ENCODE measurements around the gene OR4D2. TPM values are rescaled to one million over a fixed set of nuclear protein-coding genes. Genes with fewer than 3 reads are reported as not detected.
"Not testable (repeated sequence)": the region's sequence is repeated elsewhere in the genome, so short reads cannot be mapped to it uniquely, and the experiment has no call there.

OR4D2 gene
- total RNA-seq, 1 experiment from 2014 or later: not detected

DNA sequence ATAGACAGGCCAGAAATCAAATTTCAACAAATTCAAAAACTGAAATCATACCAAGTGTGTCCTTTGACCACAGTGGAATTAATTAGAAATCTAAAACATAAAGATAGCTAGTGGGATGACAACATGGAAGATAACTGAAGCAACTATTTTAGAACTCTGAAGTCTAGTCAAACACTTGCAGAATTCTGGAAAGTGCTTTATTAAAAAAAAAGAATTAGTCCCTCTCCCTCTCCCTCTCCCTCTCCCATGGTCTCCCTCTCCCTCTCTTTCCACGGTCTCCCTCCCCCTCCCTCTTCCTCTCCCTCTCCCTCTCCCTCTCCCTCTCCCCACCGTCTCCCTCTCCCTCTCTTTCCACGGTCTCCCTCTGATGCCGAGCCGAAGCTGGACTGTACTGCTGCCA, 25.3 kb upstream of the OR4D2 start:
- Histone ChIP-seq H3K36me3 (ENCODE audit: insufficient read depth, low read length) (no peaks in the 10 kb centered on the region), H3K27me3 (ENCODE audit: low read length) (peaks cover 3% of the 10 kb centered on the region), H3K4me2 (ENCODE audit: low read depth, low read length, poor library complexity, severe bottlenecking) (no peak overlapping the region), H2AFZ (ENCODE audit: low read length) (no peak overlapping the region), H3K79me2 (ENCODE audit: low read length) (no peaks in the 10 kb centered on the region), H4K20me1 (ENCODE audit: insufficient read depth, low read depth, low read length) (no peaks in the 10 kb centered on the region), H3K9me3 (ENCODE audit: low read length) (no peaks in the 10 kb centered on the region), H3K4me1 (ENCODE audit: low read length) (no peaks in the 10 kb centered on the region), H3K27ac (ENCODE audit: low read length) (no peak overlapping the region), H3K4me3 (ENCODE audit: low read length) (no peak overlapping the region), H3K9ac (ENCODE audit: low read length) (no peak overlapping the region), H3K9me2 (replicated peaks; ENCODE audit: insufficient read depth, low read length) (no peaks in the 10 kb centered on the region)
- DNase-seq: no peak

DNA sequence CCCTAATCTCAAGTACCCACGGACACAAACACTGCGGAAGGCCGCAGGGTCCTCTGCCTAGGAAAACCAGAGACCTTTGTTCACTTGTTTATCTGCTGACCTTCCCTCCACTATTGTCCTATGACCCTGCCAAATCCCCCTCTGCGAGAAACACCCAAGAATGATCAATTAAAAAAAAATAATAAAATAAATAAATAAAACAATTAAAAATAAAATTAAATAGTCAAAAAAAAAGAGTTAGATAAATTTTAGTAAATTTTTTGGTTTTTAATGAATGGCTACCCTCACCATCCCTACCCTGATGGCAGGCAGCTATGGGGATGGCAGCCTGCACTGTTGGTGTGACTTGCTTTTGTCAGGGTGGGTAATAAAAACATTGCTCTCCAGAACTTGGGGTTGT, 23.4 kb upstream of the OR4D2 start:
- not testable (repeated sequence) for H3K4me1 ChIP-seq (ENCODE audit: low read length); H3K9me3 ChIP-seq (ENCODE audit: low read length); H3K36me3 ChIP-seq (ENCODE audit: insufficient read depth, low read length); H3K27ac ChIP-seq (ENCODE audit: low read length); H4K20me1 ChIP-seq (ENCODE audit: insufficient read depth, low read depth, low read length); H2AFZ ChIP-seq (ENCODE audit: low read length); H3K4me3 ChIP-seq (ENCODE audit: low read length); H3K9ac ChIP-seq (ENCODE audit: low read length); H3K4me2 ChIP-seq (ENCODE audit: low read depth, low read length, poor library complexity, severe bottlenecking); H3K27me3 ChIP-seq (ENCODE audit: low read length); DNase-seq; H3K79me2 ChIP-seq (ENCODE audit: low read length); H3K9me2 ChIP-seq (replicated peaks; ENCODE audit: insufficient read depth, low read length)

DNA sequence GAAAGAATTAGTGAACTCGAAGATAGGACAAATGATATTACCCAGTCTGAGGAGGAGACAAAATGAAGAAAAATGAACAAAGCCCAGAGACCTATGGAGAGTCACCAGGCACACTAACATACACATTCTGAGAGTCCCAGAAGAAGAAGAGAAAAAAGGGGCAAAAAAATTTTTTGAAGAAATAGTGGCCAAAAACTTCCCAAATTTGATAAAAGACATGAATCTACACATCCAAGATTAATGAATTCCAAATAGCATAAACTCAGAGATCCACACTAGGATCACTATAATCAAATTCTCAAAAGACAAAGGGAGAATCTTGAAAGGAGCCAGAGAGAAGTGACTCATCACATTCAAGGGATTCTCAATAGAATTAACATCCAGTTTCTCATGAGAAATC, 22.0 kb upstream of the OR4D2 start:
- H4K20me1 ChIP-seq (ENCODE audit: insufficient read depth, low read depth, low read length): no peaks in the 10 kb centered on the region
- peaks cover 3% of the 10 kb centered on the region for H3K27me3 ChIP-seq (ENCODE audit: low read length)
- no peaks in the 10 kb centered on the region for H3K9me3 ChIP-seq (ENCODE audit: low read length)
- no peak for DNase-seq
- no peaks in the 10 kb centered on the region for H3K9me2 ChIP-seq (replicated peaks; ENCODE audit: insufficient read depth, low read length)
- no peak overlapping the region for H2AFZ ChIP-seq (ENCODE audit: low read length)
- H3K4me1 ChIP-seq (ENCODE audit: low read length): no peaks in the 10 kb centered on the region
- no peak overlapping the region for H3K4me3 ChIP-seq (ENCODE audit: low read length)
- no peaks in the 10 kb centered on the region for H3K79me2 ChIP-seq (ENCODE audit: low read length)
- H3K4me2 ChIP-seq (ENCODE audit: low read depth, low read length, poor library complexity, severe bottlenecking): no peak overlapping the region
- H3K36me3 ChIP-seq (ENCODE audit: insufficient read depth, low read length): no peaks in the 10 kb centered on the region
- no peak overlapping the region for H3K27ac ChIP-seq (ENCODE audit: low read length)
- no peak overlapping the region for H3K9ac ChIP-seq (ENCODE audit: low read length)

DNA sequence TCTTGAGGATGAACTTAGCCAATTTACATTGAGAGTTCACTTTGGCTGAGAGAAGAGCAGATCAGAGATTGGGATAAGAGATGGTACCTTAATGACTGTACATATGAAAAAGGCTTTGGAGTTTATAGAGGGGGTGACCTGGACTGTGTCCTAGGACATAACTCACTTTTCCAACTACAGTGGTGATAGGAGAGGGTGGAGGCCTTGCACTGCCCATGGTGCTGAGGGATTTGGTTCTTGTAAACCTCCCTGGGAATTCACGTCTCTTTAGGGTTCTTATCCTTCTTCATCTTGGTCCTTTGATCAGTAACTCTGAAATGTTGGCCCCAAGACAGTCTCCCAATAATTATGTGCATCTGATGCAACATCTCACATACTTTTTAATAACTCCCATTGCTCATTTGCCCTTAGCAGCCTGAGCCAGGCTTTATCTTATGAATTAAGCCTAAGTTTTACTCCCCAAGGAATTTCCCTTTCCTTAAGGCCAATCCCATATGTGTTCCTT, 18.8 kb upstream of the OR4D2 start, which contains the start of gene OR4D1:
TSS of gene OR4D1 (plus strand) at position 455 of the 505 bp plus-strand sequence. CDS start 6,770 bp downstream, outside the sequence.
- Histone ChIP-seq H3K4me2 (ENCODE audit: low read depth, low read length, poor library complexity, severe bottlenecking) (no peak within 1 kb of the TSS), H3K36me3 (ENCODE audit: insufficient read depth, low read length) (no peaks in the 10 kb centered on the region), H3K4me3 (ENCODE audit: low read length) (no peak within 1 kb of the TSS), H2AFZ (ENCODE audit: low read length) (no peak within 1 kb of the TSS), H3K27me3 (ENCODE audit: low read length) (peaks cover 3% of the 10 kb centered on the region), H3K4me1 (ENCODE audit: low read length) (no peaks in the 10 kb centered on the region), H3K27ac (ENCODE audit: low read length) (no peak within 1 kb of the TSS), H4K20me1 (ENCODE audit: insufficient read depth, low read depth, low read length) (no peaks in the 10 kb centered on the region), H3K9me3 (ENCODE audit: low read length) (no peaks in the 10 kb centered on the region), H3K79me2 (ENCODE audit: low read length) (no peaks in the 10 kb centered on the region), H3K9me2 (replicated peaks; ENCODE audit: insufficient read depth, low read length) (no peaks in the 10 kb centered on the region), H3K9ac (ENCODE audit: low read length) (no peak within 1 kb of the TSS)
- DNase-seq: no peak

DNA sequence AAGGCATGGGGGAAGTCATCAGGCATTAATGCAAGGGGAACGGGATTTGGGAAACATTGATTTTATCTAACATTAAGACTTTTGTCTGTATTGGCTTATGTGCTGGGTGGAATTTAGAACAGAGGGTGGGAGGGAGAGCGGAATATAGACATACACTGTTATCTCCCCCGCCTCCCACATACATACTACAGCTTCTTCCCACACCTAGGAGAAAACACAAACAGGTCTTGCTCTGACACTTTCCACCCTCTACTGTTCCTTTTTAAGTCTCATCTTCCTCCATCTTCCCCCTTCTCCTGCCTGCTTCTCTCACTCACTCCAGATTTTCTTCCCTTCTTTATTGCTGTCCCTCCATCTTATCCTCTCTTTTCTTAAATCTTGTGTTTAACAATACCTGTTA, 18.2 kb upstream of the OR4D2 start:
- H3K4me3 ChIP-seq (ENCODE audit: low read length): no peak overlapping the region
- H3K9me2 ChIP-seq (replicated peaks; ENCODE audit: insufficient read depth, low read length): no peaks in the 10 kb centered on the region
- no peak overlapping the region for H2AFZ ChIP-seq (ENCODE audit: low read length)
- no peak for DNase-seq
- H3K79me2 ChIP-seq (ENCODE audit: low read length): no peaks in the 10 kb centered on the region
- H3K9ac ChIP-seq (ENCODE audit: low read length): no peak overlapping the region
- H3K4me1 ChIP-seq (ENCODE audit: low read length): no peaks in the 10 kb centered on the region
- H3K4me2 ChIP-seq (ENCODE audit: low read depth, low read length, poor library complexity, severe bottlenecking): no peak overlapping the region
- no peaks in the 10 kb centered on the region for H3K36me3 ChIP-seq (ENCODE audit: insufficient read depth, low read length)
- peaks cover 3% of the 10 kb centered on the region for H3K27me3 ChIP-seq (ENCODE audit: low read length)
- H3K27ac ChIP-seq (ENCODE audit: low read length): no peak overlapping the region
- H3K9me3 ChIP-seq (ENCODE audit: low read length): no peaks in the 10 kb centered on the region
- no peaks in the 10 kb centered on the region for H4K20me1 ChIP-seq (ENCODE audit: insufficient read depth, low read depth, low read length)

DNA sequence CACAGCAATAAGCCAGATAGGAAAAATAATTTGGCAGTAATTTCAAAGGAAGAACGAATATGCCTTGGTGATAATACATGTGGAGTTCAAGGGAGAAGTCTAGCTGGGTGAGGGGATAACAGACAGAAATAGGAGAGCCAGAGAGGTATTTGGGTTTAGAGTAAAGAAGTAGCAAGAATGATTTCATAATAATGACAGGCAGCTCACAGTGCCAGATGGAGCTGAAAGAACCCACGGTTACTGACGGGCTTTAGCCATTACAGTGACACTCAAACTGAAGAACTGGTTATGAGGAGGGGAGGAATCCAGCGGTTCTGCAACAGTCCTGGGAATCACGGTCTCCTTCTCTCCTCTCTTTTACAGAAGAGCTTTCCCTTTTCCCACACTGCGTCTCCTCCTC, 16.4 kb upstream of the OR4D2 start:
- no peak for DNase-seq
- no peak overlapping the region for H2AFZ ChIP-seq (ENCODE audit: low read length)
- no peaks in the 10 kb centered on the region for H3K4me1 ChIP-seq (ENCODE audit: low read length)
- H3K9me3 ChIP-seq (ENCODE audit: low read length): no peaks in the 10 kb centered on the region
- no peak overlapping the region for H3K4me3 ChIP-seq (ENCODE audit: low read length)
- no peaks in the 10 kb centered on the region for H3K79me2 ChIP-seq (ENCODE audit: low read length)
- H3K9me2 ChIP-seq (replicated peaks; ENCODE audit: insufficient read depth, low read length): no peaks in the 10 kb centered on the region
- H3K27ac ChIP-seq (ENCODE audit: low read length): no peak overlapping the region
- H3K36me3 ChIP-seq (ENCODE audit: insufficient read depth, low read length): no peaks in the 10 kb centered on the region
- H3K4me2 ChIP-seq (ENCODE audit: low read depth, low read length, poor library complexity, severe bottlenecking): no peak overlapping the region
- no peaks in the 10 kb centered on the region for H4K20me1 ChIP-seq (ENCODE audit: insufficient read depth, low read depth, low read length)
- no peak overlapping the region for H3K9ac ChIP-seq (ENCODE audit: low read length)
- H3K27me3 ChIP-seq (ENCODE audit: low read length): peaks cover 3% of the 10 kb centered on the region; the same call in 1 of the 2 replicates

DNA sequence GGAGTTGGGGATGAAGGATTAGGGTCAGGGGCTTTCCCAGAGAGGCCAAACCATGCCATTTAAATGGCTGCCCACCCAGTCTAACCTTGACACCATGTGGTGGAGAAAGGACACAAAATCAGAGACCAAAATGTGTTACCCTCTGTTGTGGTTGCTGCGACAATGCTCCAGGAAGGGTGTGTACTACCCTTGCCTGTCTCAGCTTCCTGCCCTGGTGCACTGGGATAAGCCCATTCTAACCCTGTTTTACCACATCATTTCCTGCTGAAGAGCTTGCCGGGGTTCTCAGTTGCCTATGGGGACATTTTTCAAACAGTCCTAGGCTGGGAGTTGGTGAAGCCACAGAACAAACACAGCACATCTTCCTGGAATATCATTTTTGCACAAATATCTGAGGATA, 13.7 kb upstream of the OR4D2 start:
- H3K27me3 ChIP-seq (ENCODE audit: low read length): no peaks in the 10 kb centered on the region
- H3K9me3 ChIP-seq (ENCODE audit: low read length): no peaks in the 10 kb centered on the region
- no peaks in the 10 kb centered on the region for H3K36me3 ChIP-seq (ENCODE audit: insufficient read depth, low read length)
- H3K9ac ChIP-seq (ENCODE audit: low read length): no peak overlapping the region
- H3K4me2 ChIP-seq (ENCODE audit: low read depth, low read length, poor library complexity, severe bottlenecking): no peak overlapping the region
- H3K4me1 ChIP-seq (ENCODE audit: low read length): no peaks in the 10 kb centered on the region
- H3K4me3 ChIP-seq (ENCODE audit: low read length): no peak overlapping the region
- H4K20me1 ChIP-seq (ENCODE audit: insufficient read depth, low read depth, low read length): no peaks in the 10 kb centered on the region
- no peak for DNase-seq
- H3K9me2 ChIP-seq (replicated peaks; ENCODE audit: insufficient read depth, low read length): no peaks in the 10 kb centered on the region
- H2AFZ ChIP-seq (ENCODE audit: low read length): no peak overlapping the region
- H3K27ac ChIP-seq (ENCODE audit: low read length): no peak overlapping the region
- no peaks in the 10 kb centered on the region for H3K79me2 ChIP-seq (ENCODE audit: low read length)

DNA sequence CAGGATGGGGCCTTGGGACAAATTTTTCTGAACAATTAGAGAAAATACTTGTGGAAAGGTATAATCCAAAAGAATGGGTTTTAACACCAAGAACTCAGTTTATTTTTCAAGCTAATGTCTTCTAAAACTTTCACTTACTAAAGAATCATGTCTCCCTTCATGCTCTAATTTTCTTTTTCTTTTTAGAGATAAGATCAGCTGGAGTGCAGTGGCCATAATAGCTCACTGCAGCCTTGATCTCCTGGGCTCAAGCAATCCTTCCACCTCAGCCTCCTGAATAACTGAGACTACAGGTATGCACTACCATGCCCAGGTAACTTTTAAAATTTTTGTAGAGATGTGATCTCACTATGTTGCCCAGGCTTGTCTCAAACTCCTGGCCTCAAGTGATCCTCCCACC, 13.1 kb upstream of the OR4D2 start:
- Histone ChIP-seq H3K27me3 (ENCODE audit: low read length) (no peaks in the 10 kb centered on the region), H3K79me2 (ENCODE audit: low read length) (no peaks in the 10 kb centered on the region), H3K9me3 (ENCODE audit: low read length) (no peaks in the 10 kb centered on the region), H2AFZ (ENCODE audit: low read length) (no peak overlapping the region), H4K20me1 (ENCODE audit: insufficient read depth, low read depth, low read length) (no peaks in the 10 kb centered on the region), H3K4me1 (ENCODE audit: low read length) (no peaks in the 10 kb centered on the region), H3K4me2 (ENCODE audit: low read depth, low read length, poor library complexity, severe bottlenecking) (no peak overlapping the region), H3K9ac (ENCODE audit: low read length) (no peak overlapping the region), H3K4me3 (ENCODE audit: low read length) (no peak overlapping the region), H3K27ac (ENCODE audit: low read length) (no peak overlapping the region), H3K9me2 (replicated peaks; ENCODE audit: insufficient read depth, low read length) (no peaks in the 10 kb centered on the region), H3K36me3 (ENCODE audit: insufficient read depth, low read length) (no peaks in the 10 kb centered on the region)
- DNase-seq: no peak
